H9 (cell line): ENCODE results near the gene ZNF423. TPM values are rescaled to one million over a fixed set of nuclear protein-coding genes. Genes with fewer than 3 reads are reported as not detected.

Source experiments
- DNase-seq: peaks from one replicate; pipeline ENCODE4 v3.0.0-alpha.2; 2017
- H2AFZ ChIP-seq: one replicate; pipeline ENCODE4 v1.6.1; 2013; ENCODE audit warnings: mild to moderate bottlenecking, low read length, control low read depth, moderate library complexity
- H2AK5ac ChIP-seq: 2 replicates; pipeline ENCODE4 v1.6.1; 2013; ENCODE audit warnings: low read length, control low read depth, mixed read lengths; ENCODE audit not compliant: insufficient read length
- H2BK120ac ChIP-seq: one replicate; pipeline ENCODE4 v1.6.1; 2013; ENCODE audit warnings: low read depth, mild to moderate bottlenecking, low read length, control low read depth, inconsistent platforms; ENCODE audit not compliant: poor library complexity, severe bottlenecking
- H2BK12ac ChIP-seq: 2 replicates; pipeline ENCODE4 v1.6.1; 2013; ENCODE audit warnings: low read length, control low read depth, mixed read lengths, low read depth; ENCODE audit not compliant: insufficient read length
- H2BK15ac ChIP-seq: 2 replicates; pipeline ENCODE4 v1.6.1; 2013; ENCODE audit warnings: low read depth, low read length, control low read depth
- H2BK20ac ChIP-seq: one replicate; pipeline ENCODE4 v1.6.1; 2013; ENCODE audit warnings: low read depth, mild to moderate bottlenecking, low read length, control low read depth, inconsistent platforms; ENCODE audit not compliant: poor library complexity, severe bottlenecking
- H2BK5ac ChIP-seq: 2 replicates; pipeline ENCODE4 v1.6.1; 2013; ENCODE audit warnings: low read length, control low read depth, mixed read lengths; ENCODE audit not compliant: insufficient read length
- H3K14ac ChIP-seq: 2 replicates; pipeline ENCODE4 v1.6.1; 2013; ENCODE audit warnings: low read length, control low read depth; ENCODE audit not compliant: insufficient read depth
- H3K18ac ChIP-seq: 2 replicates; pipeline ENCODE4 v1.6.1; 2013; ENCODE audit warnings: low read depth, mild to moderate bottlenecking, mixed read lengths, low read length, control low read depth; ENCODE audit not compliant: insufficient read length
- H3K23ac ChIP-seq: 2 replicates; pipeline ENCODE4 v1.6.1; 2013; ENCODE audit warnings: low read length, control low read depth, mixed read lengths, low read depth; ENCODE audit not compliant: insufficient read length
- H3K23me2 ChIP-seq: 2 replicates; pipeline ENCODE4 v1.6.1; 2013; ENCODE audit warnings: low read depth, mild to moderate bottlenecking, mixed read lengths, low read length, control low read depth; ENCODE audit not compliant: insufficient read length, poor library complexity, severe bottlenecking
- H3K27ac ChIP-seq: 2 replicates; pipeline ENCODE4 v1.5.1; 2013; ENCODE audit warnings: low read length, control low read depth, mixed read lengths, low read depth; ENCODE audit not compliant: insufficient read length
- H3K27me3 ChIP-seq: 2 replicates; pipeline ENCODE4 v1.6.1; 2013; ENCODE audit warnings: low read length, control low read depth, inconsistent platforms; ENCODE audit not compliant: insufficient read depth
- H3K4ac ChIP-seq: 2 replicates; pipeline ENCODE4 v1.6.1; 2013; ENCODE audit warnings: low read depth, mild to moderate bottlenecking, control low read depth, inconsistent platforms, low read length, moderate library complexity
- H3K4me1 ChIP-seq: 2 replicates; pipeline ENCODE4 v1.6.1; 2013; ENCODE audit warnings: low read length, control low read depth, inconsistent platforms; ENCODE audit not compliant: insufficient read depth
- H3K4me2 ChIP-seq: 2 replicates; pipeline ENCODE4 v1.6.1; 2013; ENCODE audit warnings: low read length, control low read depth, mixed read lengths; ENCODE audit not compliant: insufficient read length, insufficient read depth
- H3K56ac ChIP-seq: 2 replicates; pipeline ENCODE4 v1.6.1; 2013; ENCODE audit warnings: low read depth, mild to moderate bottlenecking, mixed read lengths, low read length, control low read depth; ENCODE audit not compliant: insufficient read length
- H3K79me1 ChIP-seq: 2 replicates; pipeline ENCODE4 v1.6.1; 2013; ENCODE audit warnings: low read depth, mild to moderate bottlenecking, moderate library complexity, low read length, control low read depth, inconsistent platforms; ENCODE audit not compliant: insufficient read depth, poor library complexity, severe bottlenecking
- H3K79me2 ChIP-seq: 2 replicates; pipeline ENCODE4 v1.6.1; 2013; ENCODE audit warnings: low read length, control low read depth, inconsistent platforms; ENCODE audit not compliant: insufficient read depth
- H3K9ac ChIP-seq: 2 replicates; pipeline ENCODE4 v1.6.1; 2013; ENCODE audit warnings: low read length, control low read depth, mixed read lengths; ENCODE audit not compliant: insufficient read length; ENCODE audit errors: extremely low read depth
- H3K9me3 ChIP-seq: one replicate; pipeline ENCODE4 v1.6.1; 2013; ENCODE audit warnings: low read depth, low read length, inconsistent platforms; ENCODE audit not compliant: control insufficient read depth
- H3T11ph ChIP-seq: one replicate; pipeline ENCODE4 v1.6.1; 2013; ENCODE audit warnings: mild to moderate bottlenecking, low read length, control low read depth, inconsistent platforms
- H4K20me1 ChIP-seq: one replicate; pipeline ENCODE4 v1.6.1; 2013; ENCODE audit not compliant: control insufficient read depth, insufficient read length, insufficient read depth
- H4K5ac ChIP-seq: 2 replicates; pipeline ENCODE4 v1.6.1; 2013; ENCODE audit warnings: low read depth, mild to moderate bottlenecking, mixed read lengths, low read length, control low read depth; ENCODE audit not compliant: insufficient read length
- H4K8ac ChIP-seq: replicated peaks from 2 replicates; pipeline ENCODE4 v1.6.1; 2013; ENCODE audit warnings: low read length, control low read depth, mixed read lengths, low read depth; ENCODE audit not compliant: insufficient read length
- H4K91ac ChIP-seq: 2 replicates; pipeline ENCODE4 v1.6.1; 2013; ENCODE audit warnings: low read depth, mild to moderate bottlenecking, moderate library complexity, mixed read lengths, low read length, control low read depth; ENCODE audit not compliant: insufficient read length
- H3K27ac Mint-ChIP-seq, 3 experiments: 2 replicates in 2 of 3; 3 replicates in 1 of 3; pipeline ENCODE4 v1.8.0; 2020 to 2021; ENCODE audit warnings: mixed read lengths in 3 of 3, mild to moderate bottlenecking in 1 of 3, moderate library complexity in 1 of 3
- H3K27me3 Mint-ChIP-seq: 2 replicates; pipeline ENCODE4 v1.8.0; 2021; ENCODE audit warnings: low read depth, mild to moderate bottlenecking, moderate library complexity, mixed read lengths
- H3K36me3 Mint-ChIP-seq, 3 experiments: 2 replicates in 2 of 3; 3 replicates in 1 of 3; pipeline ENCODE4 v1.8.0; 2020 to 2021; ENCODE audit warnings: low read depth in 3 of 3, mixed read lengths in 3 of 3; ENCODE audit not compliant: insufficient read depth in 1 of 3
- H3K4me1 Mint-ChIP-seq, 2 experiments: 2 replicates each; pipeline ENCODE4 v1.8.0; 2020; ENCODE audit warnings: mixed read lengths in 2 of 2
- H3K4me3 Mint-ChIP-seq, 2 experiments: 2 replicates in 1 of 2; 3 replicates in 1 of 2; pipeline ENCODE4 v1.8.0; 2020 to 2021; ENCODE audit warnings: mild to moderate bottlenecking in 2 of 2, mixed read lengths in 2 of 2, moderate library complexity in 1 of 2
- H3K9me3 Mint-ChIP-seq, 2 experiments: 2 replicates in 1 of 2; 3 replicates in 1 of 2; pipeline ENCODE4 v1.8.0; 2020; ENCODE audit warnings: mild to moderate bottlenecking in 2 of 2, mixed read lengths in 2 of 2, moderate library complexity in 1 of 2
- WGBS: extraction: QIAGEN DNeasy Blood & Tissue Kit; methylation state at CpG from one replicate; pipeline ENCODE4 v1.1.7; 2013; ENCODE audit warnings: missing lambda C conversion rate, low lambda C conversion rate, mixed read lengths; ENCODE audit not compliant: insufficient read length; ENCODE audit errors: extremely low coverage; 5-methylcytosine and 5-hydroxymethylcytosine counted together
- total RNA-seq: library from RNA; stranded (reverse); gene quantifications from 2 replicates; pipeline ENCODE4 v1.2.1, GENCODE V29; 2021
- TF ChIP-seq, protein P1 (sequence below): fragments of 200-600 bp; sonication (generic); conservative IDR thresholded peaks from 3 replicates; pipeline ENCODE4 v1.8.0; 2021; ENCODE audit warnings: antibody characterized with exemption, mild to moderate bottlenecking

Gene ZNF423
- total RNA-seq, 1 experiment from 2014 or later: 51.5 TPM

DNA sequence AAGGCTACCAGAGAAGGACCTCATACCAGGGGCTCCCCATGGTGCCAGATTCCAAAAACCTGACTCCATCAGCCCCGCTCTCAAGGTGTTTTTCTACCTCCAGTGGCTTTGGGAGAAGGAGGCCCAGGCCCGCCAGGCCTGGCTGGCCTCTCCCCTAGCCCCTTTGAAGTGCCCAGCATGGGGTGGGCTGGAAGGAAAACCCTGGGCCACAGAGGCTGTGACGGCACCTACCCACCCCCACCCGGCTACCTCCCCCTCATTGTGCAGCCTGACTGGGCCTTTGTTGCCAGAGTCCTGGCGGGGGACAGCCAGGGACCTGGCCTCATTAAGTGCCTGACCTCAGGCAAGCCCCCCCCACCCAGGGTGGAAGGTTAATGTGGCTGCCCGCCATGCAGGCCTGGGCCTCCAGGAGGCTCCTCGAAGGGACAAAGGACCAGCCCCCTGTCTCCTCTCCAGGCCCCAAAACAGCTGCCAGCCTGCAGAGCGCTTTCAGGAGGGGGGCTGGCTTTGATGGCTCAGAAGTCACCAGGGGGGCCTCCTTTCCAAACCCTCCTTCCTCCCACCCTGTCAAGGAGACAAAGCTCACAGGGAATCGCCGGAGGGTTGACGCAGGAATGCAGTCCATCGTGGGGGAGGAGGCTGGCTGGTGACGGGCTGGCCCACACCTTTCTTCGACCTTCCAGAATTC lies 159.4 kb downstream of the ZNF423 start:
- H3K4ac ChIP-seq: no peak overlapping the region
- TF ChIP-seq, protein P1, sequence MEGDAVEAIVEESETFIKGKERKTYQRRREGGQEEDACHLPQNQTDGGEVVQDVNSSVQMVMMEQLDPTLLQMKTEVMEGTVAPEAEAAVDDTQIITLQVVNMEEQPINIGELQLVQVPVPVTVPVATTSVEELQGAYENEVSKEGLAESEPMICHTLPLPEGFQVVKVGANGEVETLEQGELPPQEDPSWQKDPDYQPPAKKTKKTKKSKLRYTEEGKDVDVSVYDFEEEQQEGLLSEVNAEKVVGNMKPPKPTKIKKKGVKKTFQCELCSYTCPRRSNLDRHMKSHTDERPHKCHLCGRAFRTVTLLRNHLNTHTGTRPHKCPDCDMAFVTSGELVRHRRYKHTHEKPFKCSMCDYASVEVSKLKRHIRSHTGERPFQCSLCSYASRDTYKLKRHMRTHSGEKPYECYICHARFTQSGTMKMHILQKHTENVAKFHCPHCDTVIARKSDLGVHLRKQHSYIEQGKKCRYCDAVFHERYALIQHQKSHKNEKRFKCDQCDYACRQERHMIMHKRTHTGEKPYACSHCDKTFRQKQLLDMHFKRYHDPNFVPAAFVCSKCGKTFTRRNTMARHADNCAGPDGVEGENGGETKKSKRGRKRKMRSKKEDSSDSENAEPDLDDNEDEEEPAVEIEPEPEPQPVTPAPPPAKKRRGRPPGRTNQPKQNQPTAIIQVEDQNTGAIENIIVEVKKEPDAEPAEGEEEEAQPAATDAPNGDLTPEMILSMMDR: 0 out of 3 replicates have a peak, but pooled peaks have one; percentile 18
- no peak overlapping the region for H2BK20ac ChIP-seq
- no peak overlapping the region for H3K9ac ChIP-seq
- peak overlapping the region; percentile 72 for H3K14ac ChIP-seq
- H2BK5ac ChIP-seq: no peak overlapping the region
- H3K18ac ChIP-seq: peak overlapping the region; percentile 69
- H2AK5ac ChIP-seq: no peak overlapping the region
- no peaks in the 10 kb centered on the region for H3K9me3 ChIP-seq
- Mint-ChIP-seq H3K27me3 (no peaks in the 10 kb centered on the region), H3K4me1 (peaks cover 71 to 76% of the 10 kb centered on the region in 2 experiments), H3K36me3 (peaks cover 0 to 2% (median 0%) of the 10 kb centered on the region in 3 experiments; a peak in 3 of 7 replicates), H3K27ac (peak overlapping the region; percentile 83 to 100 (median 99)), H3K4me3 (peak overlapping the region; percentile 29 to 31; a peak in 2 of 5 replicates), H3K9me3 (no peaks in the 10 kb centered on the region; a peak in 1 of 5 replicates)
- H2BK12ac ChIP-seq: no peak overlapping the region
- H3K4me1 ChIP-seq: peaks cover 14% of the 10 kb centered on the region
- no peak overlapping the region for H2BK15ac ChIP-seq
- no peak overlapping the region for H4K5ac ChIP-seq
- H4K20me1 ChIP-seq: no peaks in the 10 kb centered on the region
- no peak overlapping the region for H3K23ac ChIP-seq
- H4K8ac ChIP-seq: no peak overlapping the region
- H2BK120ac ChIP-seq: no peak overlapping the region
- peak; percentile 82 for DNase-seq
- no peak overlapping the region for H3K4me2 ChIP-seq
- no peak overlapping the region for H4K91ac ChIP-seq
- WGBS: no CpG with 5 or more reads among the region's 14 CpGs
- H3K23me2 ChIP-seq: peaks cover 3% of the 10 kb centered on the region
- peak overlapping the region; percentile 24 for H3K27ac ChIP-seq
- H3K79me1 ChIP-seq: no peaks in the 10 kb centered on the region
- no peak overlapping the region for H3T11ph ChIP-seq
- H3K56ac ChIP-seq: no peak overlapping the region
- H3K79me2 ChIP-seq: no peaks in the 10 kb centered on the region
- H3K27me3 ChIP-seq: no peaks in the 10 kb centered on the region
- H2AFZ ChIP-seq: no peak overlapping the region
